H1 (cell line): ENCODE data around the gene APPL2. TPM values are rescaled to one million over a fixed set of nuclear protein-coding genes. Genes with fewer than 3 reads are reported as not detected.

Source experiments
- CTCF ChIA-PET: fragments of 300-600 bp; sonication (Branson Sonifier 250); formaldehyde crosslinking; loops from one replicate; lab custom pipeline; 2021; ENCODE audit not compliant: partially characterized antibody; lab: Charles Lee
- POLR2A ChIA-PET: fragments of 300-600 bp; sonication (Branson Sonifier 250); formaldehyde crosslinking; loops from one replicate; lab custom pipeline; 2021; ENCODE audit warnings: inconsistent platforms; ENCODE audit not compliant: partially characterized antibody; lab: Charles Lee
- DNase-seq, 2 experiments: peaks; one replicate each; pipeline versions ENCODE4 v3.0.0 to v3.0.0-alpha.2; 2010 to 2022; ENCODE audit warnings: low spot score in 2 of 2, low read depth in 1 of 2, mixed read lengths in 1 of 2
- FAIRE-seq: peaks from 2 replicates; lab custom pipeline; 2011; peaks lifted over from hg19 to GRCh38; lab: Jason Lieb, UNC
- H2AFZ ChIP-seq: 2 replicates; pipeline ENCODE4 v1.8.1; 2012; ENCODE audit warnings: low read length, inconsistent platforms
- H2AK5ac ChIP-seq: 2 replicates; pipeline ENCODE4 v1.6.1; 2013; ENCODE audit warnings: low read depth, low read length
- H2BK120ac ChIP-seq: replicated peaks from 2 replicates; pipeline ENCODE3; 2013; ENCODE audit warnings: low read depth, low read length, inconsistent platforms
- H2BK12ac ChIP-seq: 2 replicates; pipeline ENCODE4 v1.6.1; 2013; ENCODE audit warnings: low read depth, low read length
- H2BK15ac ChIP-seq: 2 replicates; pipeline ENCODE4 v1.6.1; 2013; ENCODE audit warnings: low read length
- H2BK20ac ChIP-seq: 2 replicates; pipeline ENCODE4 v1.6.1; 2013; ENCODE audit warnings: low read length
- H2BK5ac ChIP-seq: 2 replicates; pipeline ENCODE4 v1.6.1; 2013; ENCODE audit warnings: low read depth, low read length
- H3K14ac ChIP-seq: 2 replicates; pipeline ENCODE4 v1.6.1; 2013; ENCODE audit warnings: inconsistent platforms; ENCODE audit not compliant: insufficient read length
- H3K18ac ChIP-seq: 2 replicates; pipeline ENCODE4 v1.6.1; 2013; ENCODE audit warnings: low read length; ENCODE audit errors: extremely low read depth
- H3K23ac ChIP-seq: 2 replicates; pipeline ENCODE4 v1.6.1; 2013; ENCODE audit warnings: inconsistent platforms; ENCODE audit not compliant: insufficient read length
- H3K23me2 ChIP-seq: 2 replicates; pipeline ENCODE4 v1.6.1; 2013; ENCODE audit warnings: low read depth, low read length
- H3K27ac ChIP-seq: 2 replicates; pipeline ENCODE4 v1.6.1; 2011; ENCODE audit warnings: low read depth, low read length, inconsistent platforms
- H3K27me3 ChIP-seq, 4 experiments: replicated peaks in 1 of 4; 1 replicate in 1 of 4; 2 replicates in 3 of 4; pipeline versions ENCODE4 v1.6.1 to v1.8.1; 2011 to 2013; ENCODE audit warnings: low read length in 3 of 4, mild to moderate bottlenecking in 3 of 4, inconsistent platforms in 2 of 4, mixed read lengths in 2 of 4, moderate library complexity in 1 of 4; ENCODE audit not compliant: control insufficient read depth in 3 of 4, insufficient read depth in 3 of 4; ENCODE audit errors: extremely low read depth in 1 of 4
- H3K36me3 ChIP-seq, 4 experiments: 2 replicates each; pipeline versions ENCODE4 v1.6.1 to v1.8.1; 2011 to 2013; ENCODE audit warnings: mild to moderate bottlenecking in 4 of 4, low read length in 3 of 4, moderate library complexity in 2 of 4, control low read depth in 1 of 4, inconsistent platforms in 1 of 4; ENCODE audit not compliant: insufficient read depth in 4 of 4, control insufficient read depth in 2 of 4
- H3K4ac ChIP-seq: replicated peaks from 2 replicates; pipeline ENCODE3; 2013; ENCODE audit warnings: low read length, low read depth, mixed read lengths, inconsistent platforms; ENCODE audit not compliant: insufficient read length
- H3K4me1 ChIP-seq, 4 experiments: replicated peaks in 1 of 4; 1 replicate in 1 of 4; 2 replicates in 3 of 4; pipeline versions ENCODE4 v1.6.1 to v1.8.1; 2011 to 2013; ENCODE audit warnings: low read length in 3 of 4, inconsistent platforms in 2 of 4, mixed read lengths in 1 of 4; ENCODE audit not compliant: insufficient read depth in 4 of 4, control insufficient read depth in 3 of 4
- H3K4me2 ChIP-seq, 2 experiments: 2 replicates each; pipeline versions ENCODE4 v1.6.1 to v1.8.1; 2011 to 2013; ENCODE audit warnings: low read depth in 2 of 2, low read length in 2 of 2, control low read depth in 1 of 2, inconsistent platforms in 1 of 2, mild to moderate bottlenecking in 1 of 2; ENCODE audit not compliant: insufficient read depth in 1 of 2
- H3K4me3 ChIP-seq, 4 experiments: fragments of 200-600, 300-600 bp in 1 of 4; sonication (generic), shearing (Covaris generic), sonication (Bioruptor Twin) in 1 of 4; 2 replicates each; pipeline versions ENCODE4 v1.5.1 to v1.8.1; 2011 to 2016; ENCODE audit warnings: low read length in 4 of 4, low read depth in 3 of 4, control low read depth in 2 of 4, inconsistent platforms in 2 of 4, mild to moderate bottlenecking in 2 of 4, mixed read lengths in 1 of 4, moderate library complexity in 1 of 4; ENCODE audit not compliant: insufficient read depth in 2 of 4; ENCODE audit errors: extremely low read depth in 1 of 4
- H3K56ac ChIP-seq: replicated peaks from 2 replicates; pipeline ENCODE3; 2013; ENCODE audit warnings: low read depth, mild to moderate bottlenecking, mixed read lengths, low read length, inconsistent platforms; ENCODE audit not compliant: insufficient read length
- H3K79me1 ChIP-seq: 2 replicates; pipeline ENCODE4 v1.6.1; 2013; ENCODE audit warnings: low read depth, low read length, control low read depth
- H3K79me2 ChIP-seq, 2 experiments: 2 replicates each; pipeline versions ENCODE4 v1.6.1 to v1.8.1; 2012 to 2013; ENCODE audit warnings: low read length in 2 of 2, mild to moderate bottlenecking in 2 of 2, inconsistent platforms in 1 of 2; ENCODE audit not compliant: insufficient read depth in 2 of 2, control insufficient read depth in 1 of 2
- H3K9ac ChIP-seq, 4 experiments: replicated peaks in 1 of 4; 1 replicate in 1 of 4; 2 replicates in 3 of 4; pipeline versions ENCODE4 v1.6.1 to v1.8.1; 2011 to 2013; ENCODE audit warnings: low read depth in 3 of 4, low read length in 3 of 4, control low read depth in 2 of 4, mild to moderate bottlenecking in 2 of 4, moderate library complexity in 2 of 4, inconsistent platforms in 1 of 4; ENCODE audit errors: extremely low read depth in 1 of 4
- H3K9me3 ChIP-seq, 2 experiments: 2 replicates each; pipeline versions ENCODE4 v1.6.1 to v1.8.1; 2012 to 2013; ENCODE audit warnings: mild to moderate bottlenecking in 2 of 2, moderate library complexity in 2 of 2, control low read depth in 1 of 2, inconsistent platforms in 1 of 2, low read depth in 1 of 2, low read length in 1 of 2, mixed read lengths in 1 of 2; ENCODE audit not compliant: insufficient read depth in 2 of 2
- H4K20me1 ChIP-seq, 2 experiments: replicated peaks in 1 of 2; 2 replicates each; pipeline versions ENCODE3 to v1.8.1; 2011 to 2013; ENCODE audit warnings: inconsistent platforms in 2 of 2, low read length in 2 of 2, mild to moderate bottlenecking in 1 of 2; ENCODE audit not compliant: insufficient read depth in 2 of 2, control insufficient read depth in 1 of 2
- H4K5ac ChIP-seq: 2 replicates; pipeline ENCODE4 v1.6.1; 2013; ENCODE audit warnings: low read length, low read depth, mixed read lengths, inconsistent platforms; ENCODE audit not compliant: insufficient read length
- H4K8ac ChIP-seq: 2 replicates; pipeline ENCODE4 v1.8.0; 2013; ENCODE audit warnings: mild to moderate bottlenecking, moderate library complexity, low read length, inconsistent platforms; ENCODE audit not compliant: insufficient read depth; ENCODE audit errors: extremely low read depth
- H4K91ac ChIP-seq: replicated peaks from 2 replicates; pipeline ENCODE3; 2013; ENCODE audit warnings: low read length, mixed read lengths, inconsistent platforms; ENCODE audit not compliant: insufficient read length
- BCL11A ChIP-seq, 2 experiments: IDR thresholded peaks; one replicate each; pipeline ENCODE4 v1.6.1; 2011; ENCODE audit warnings: low read depth in 2 of 2, low read length in 2 of 2, mild to moderate bottlenecking in 2 of 2
- CBX5 ChIP-seq: fragments of 300-800, 300-1000 bp; sonication (generic); IDR thresholded peaks from 2 replicates; pipeline ENCODE4 v1.7.1; 2016; ENCODE audit warnings: antibody characterized with exemption, low read length, low read depth
- CHD1 ChIP-seq: IDR thresholded peaks from 2 replicates; pipeline ENCODE4 v1.6.1; 2012; ENCODE audit warnings: low read depth, low read length, improper control_type of control experiment
- GABPA ChIP-seq: IDR thresholded peaks from 2 replicates; pipeline ENCODE4 v1.6.1; 2011; ENCODE audit warnings: mild to moderate bottlenecking, low read length, moderate library complexity, borderline replicate concordance; ENCODE audit not compliant: insufficient read depth
- NANOG ChIP-seq: IDR thresholded peaks from 2 replicates; pipeline ENCODE4 v1.6.1; 2011; ENCODE audit warnings: low read length, low read depth, mild to moderate bottlenecking, inconsistent platforms; ENCODE audit not compliant: insufficient read depth, poor library complexity, severe bottlenecking
- POU5F1 ChIP-seq: IDR thresholded peaks from 2 replicates; pipeline ENCODE4 v1.6.1; 2011; ENCODE audit warnings: low read depth, mild to moderate bottlenecking, low read length, moderate library complexity
- RFX5 ChIP-seq: IDR thresholded peaks from 2 replicates; pipeline ENCODE4 v1.6.1; 2011; ENCODE audit warnings: low read depth, low read length, improper control_type of control experiment, borderline replicate concordance
- RNF2 ChIP-seq: fragments of 200-900, 300-1000 bp; sonication (generic); IDR thresholded peaks from 2 replicates; pipeline ENCODE4 v1.7.1; 2016; ENCODE audit warnings: borderline replicate concordance, low read depth, mild to moderate bottlenecking, antibody characterized with exemption, low read length; ENCODE audit not compliant: poor library complexity, severe bottlenecking; ENCODE audit errors: missing control alignments
- TCF12 ChIP-seq: IDR thresholded peaks from 2 replicates; pipeline ENCODE4 v1.6.1; 2011; ENCODE audit warnings: low read depth, mild to moderate bottlenecking, low read length
- YY1 ChIP-seq: IDR thresholded peaks from 2 replicates; pipeline ENCODE4 v1.6.1; 2011; ENCODE audit warnings: low read depth, mild to moderate bottlenecking, low read length
- ZNF274 ChIP-seq: IDR thresholded peaks from 2 replicates; pipeline ENCODE4 v1.7.0; 2012; ENCODE audit warnings: low read length, borderline replicate concordance; ENCODE audit errors: extremely low read depth
- WGBS, 2 experiments: shearing (Covaris generic) in 1 of 2; methylation state at CpG; one replicate each; pipeline versions ENCODE4 v1.1.6 to v1.1.7; 2013 to 2015; ENCODE audit warnings: low lambda C conversion rate in 2 of 2, mixed read lengths in 2 of 2, inconsistent platforms in 1 of 2, low coverage in 1 of 2, missing lambda C conversion rate in 1 of 2; ENCODE audit not compliant: insufficient replicate concordance in 2 of 2, insufficient coverage in 1 of 2, insufficient read length in 1 of 2; ENCODE audit errors: extremely low coverage in 1 of 2, missing lambda C conversion rate in 1 of 2; 5-methylcytosine and 5-hydroxymethylcytosine counted together
- polyA plus RNA-seq, 7 experiments: library from polyadenylated mRNA; depleted of rRNA in 3 of 7; stranded (reverse) in 5 of 7; unstranded in 2 of 7; fragments of >200 nt in 5 of 7; fragments of 200-250 nt in 2 of 7; gene quantifications; 1 replicate in 5 of 7; 2 replicates in 1 of 7; 4 replicates in 1 of 7; pipeline versions ENCODE4 v1.2.1 to v1.2.3, GENCODE V29; 2011 to 2013; ENCODE audit warnings: missing spikeins in 2 of 7, mixed read lengths in 2 of 7
- total RNA-seq: library from RNA; stranded (reverse); fragmentation: NEBNext Ultra II Directional; extraction: Animal tissue kit (Norgen Biotek cat#: 25700); gene quantifications from 2 replicates; pipeline ENCODE4 v1.2.1, GENCODE V29; 2021
- TF ChIP-seq, protein P1 (sequence below): IDR thresholded peaks from 2 replicates; pipeline ENCODE4 v1.6.1; 2012; ENCODE audit warnings: low read length, inconsistent platforms

The APPL2 gene
- total and polyA plus RNA-seq, 2 of the 8 experiments (the other 6 are each of a cell fraction or from before 2014, with no cell fraction given): 8.9 to 22.9 TPM

GRCh38 chr12:105214148-105214547, 21.8 kb downstream of the APPL2 start:
- Histone ChIP-seq H3K9ac (no peak overlapping the region), H2BK15ac (no peak overlapping the region), H2BK20ac (no peak overlapping the region), H3K9me3 (no peaks in the 10 kb centered on the region), H3K14ac (no peak overlapping the region), H3K4me3 (no peak overlapping the region), H4K20me1 (no peaks in the 10 kb centered on the region), H3K4me1 (no peaks in the 10 kb centered on the region), H3K4ac (no peak overlapping the region), H2BK5ac (no peak overlapping the region), H2BK120ac (no peak overlapping the region), H2AFZ (no peak overlapping the region), H3K18ac (no peak overlapping the region), H3K23me2 (no peaks in the 10 kb centered on the region), H4K8ac (no peak overlapping the region), H3K4me2 (no peak overlapping the region), H3K79me2 (no peaks in the 10 kb centered on the region), H3K36me3 (peaks cover 0 to 11% (median 0%) of the 10 kb centered on the region in 4 experiments; a peak in 4 of 8 replicates), H4K5ac (no peak overlapping the region), H3K27ac (no peak overlapping the region), H2BK12ac (no peak overlapping the region), H3K23ac (no peak overlapping the region), H4K91ac (no peak overlapping the region), H2AK5ac (no peak overlapping the region), H3K27me3 (no peaks in the 10 kb centered on the region), H3K79me1 (no peaks in the 10 kb centered on the region), H3K56ac (no peak overlapping the region)
- TF ChIP-seq RNF2 (no peak), CBX5 (no peak), RFX5 (no peak), BCL11A (IDR thresholded peaks at IDR 0.05; ENCODE audit: low read depth in 2 of 2, low read length in 2 of 2) (no peak), ZNF274 (no peak), CHD1 (no peak), TCF12 (no peak), POU5F1 (no peak), GABPA (no peak), NANOG (no peak), YY1 (no peak)
- TF ChIP-seq, protein P1, sequence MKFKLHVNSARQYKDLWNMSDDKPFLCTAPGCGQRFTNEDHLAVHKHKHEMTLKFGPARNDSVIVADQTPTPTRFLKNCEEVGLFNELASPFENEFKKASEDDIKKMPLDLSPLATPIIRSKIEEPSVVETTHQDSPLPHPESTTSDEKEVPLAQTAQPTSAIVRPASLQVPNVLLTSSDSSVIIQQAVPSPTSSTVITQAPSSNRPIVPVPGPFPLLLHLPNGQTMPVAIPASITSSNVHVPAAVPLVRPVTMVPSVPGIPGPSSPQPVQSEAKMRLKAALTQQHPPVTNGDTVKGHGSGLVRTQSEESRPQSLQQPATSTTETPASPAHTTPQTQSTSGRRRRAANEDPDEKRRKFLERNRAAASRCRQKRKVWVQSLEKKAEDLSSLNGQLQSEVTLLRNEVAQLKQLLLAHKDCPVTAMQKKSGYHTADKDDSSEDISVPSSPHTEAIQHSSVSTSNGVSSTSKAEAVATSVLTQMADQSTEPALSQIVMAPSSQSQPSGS: no peak
- CTCF ChIA-PET: interaction anchor here (1.1 kb wide), 1 partner anchor 171 kb away, joined by 3 read pairs; no protein-coding TSS in a partner anchor
- POLR2A ChIA-PET: no interaction called here
- whole genome bisulfite sequencing, 2 experiments: 96% methylated on average over 6 of the region's 6 CpGs; no CpG with 5 or more reads in 1 of the 2 experiments
- DNase-seq (no peak), FAIRE-seq (no peak)
